GM19468 (cell line): ENCODE data around the gene MYH14.

Experiments
- ATAC-seq: cut with Tn5 transposase; IDR thresholded peaks from one replicate; pipeline ENCODE4 v1.9.1; 2021; ENCODE audit warnings: mild to moderate bottlenecking, moderate library complexity, moderate number of reproducible peaks; ENCODE audit not compliant: unreplicated experiment; ENCODE audit errors: extremely low read depth

The MYH14 gene

DNA sequence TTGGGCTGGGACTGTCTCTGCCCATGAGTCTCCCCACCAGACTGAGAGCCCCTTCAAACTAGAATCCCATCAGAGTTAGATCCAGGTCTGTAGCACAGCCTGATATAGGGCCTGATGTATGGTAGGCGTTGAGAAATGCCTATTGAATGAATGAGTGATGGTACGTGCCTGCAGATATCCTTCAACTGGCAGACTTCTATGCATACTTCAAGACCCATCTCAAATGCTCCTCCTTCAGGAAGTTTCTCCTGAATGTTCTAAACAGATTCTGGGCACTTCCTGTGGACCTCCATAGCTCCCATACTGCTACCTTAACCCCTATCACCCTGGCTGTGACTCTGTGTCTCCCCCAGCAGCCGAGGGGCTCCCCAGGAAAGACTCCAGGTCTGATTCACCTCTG, 77.6 kb downstream of the MYH14 start:
- ATAC-seq, result no peak

- no peak for ATAC-seq
Observed at GRCh38 chr19:50281491-50281890, 78.1 kb downstream of the MYH14 start.

GRCh38 chr19:50285833-50286232, 82.4 kb downstream of the MYH14 start:
- ATAC-seq, result no peak

DNA sequence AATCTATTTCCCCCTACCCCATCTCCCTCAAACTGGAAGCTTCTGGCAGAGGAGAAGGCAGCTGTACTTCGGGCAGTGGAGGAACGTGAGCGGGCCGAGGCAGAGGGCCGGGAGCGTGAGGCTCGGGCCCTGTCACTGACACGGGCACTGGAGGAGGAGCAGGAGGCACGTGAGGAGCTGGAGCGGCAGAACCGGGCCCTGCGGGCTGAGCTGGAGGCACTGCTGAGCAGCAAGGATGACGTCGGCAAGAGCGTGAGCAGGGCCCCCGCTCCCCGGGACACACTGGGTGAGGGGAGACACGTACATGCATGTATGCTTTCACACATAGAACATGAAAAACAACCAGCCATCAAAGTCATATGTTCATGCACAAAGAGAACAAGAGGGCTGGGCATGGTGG, 83.0 kb downstream of the MYH14 start:
- no peak for ATAC-seq

DNA sequence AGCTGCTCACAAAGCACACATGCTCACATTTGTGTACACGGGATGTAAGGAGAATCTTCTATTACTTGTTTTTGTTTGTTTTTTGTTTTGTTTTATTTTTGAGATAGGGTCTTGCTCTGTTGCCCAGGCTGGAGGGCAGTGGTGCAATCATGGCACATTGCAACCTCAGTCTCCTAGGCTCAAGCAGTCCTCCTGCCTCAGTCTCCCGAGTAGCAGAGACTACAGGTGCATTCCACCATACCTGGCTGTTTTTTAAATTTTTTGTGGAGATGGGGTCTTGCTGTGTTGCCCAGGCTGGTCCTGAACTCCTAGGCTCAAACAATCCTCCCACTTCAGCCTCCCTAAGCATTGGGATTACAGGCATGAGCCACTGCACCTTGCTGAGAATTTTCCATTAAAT, 83.9 kb downstream of the MYH14 start:
- ATAC-seq, result no peak

DNA sequence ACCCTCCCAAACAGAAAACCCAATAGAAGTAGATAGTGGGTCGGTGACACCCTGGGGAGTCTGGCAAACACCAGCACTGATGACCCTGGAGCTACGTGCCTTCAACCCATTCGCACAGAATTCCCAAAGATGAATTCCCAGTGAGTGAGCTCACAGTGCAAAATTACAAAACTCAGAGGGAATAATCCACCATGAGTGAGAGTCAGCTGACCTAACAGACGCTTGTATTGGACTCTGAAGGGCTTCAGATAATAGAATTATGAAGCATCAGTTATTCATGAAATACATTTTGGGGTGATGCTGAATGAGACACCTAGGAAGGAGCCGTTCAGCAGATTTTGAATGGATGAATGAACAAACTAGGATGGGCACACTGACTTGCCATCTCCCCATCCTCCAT, 85.5 kb downstream of the MYH14 start:
- no peak for ATAC-seq

DNA sequence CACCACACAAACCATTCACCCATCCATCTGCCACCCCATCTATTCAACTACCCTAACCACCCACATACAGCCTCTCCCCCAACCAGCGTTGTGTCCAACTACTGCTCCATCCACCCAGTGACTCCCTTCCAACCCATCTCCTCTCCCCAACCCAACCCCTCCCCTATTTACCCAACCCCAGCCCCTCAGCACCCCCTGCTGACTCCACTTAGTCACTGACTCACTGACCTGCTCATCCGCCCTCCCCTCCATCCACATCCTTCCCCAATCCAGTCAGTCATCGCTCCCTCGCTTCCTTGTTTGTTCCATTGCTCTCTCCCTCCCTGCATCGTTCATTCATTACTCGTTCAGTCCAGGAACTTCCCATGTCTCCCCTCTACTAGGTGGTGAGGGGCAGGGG, 86.6 kb downstream of the MYH14 start:
- no peak for ATAC-seq

DNA sequence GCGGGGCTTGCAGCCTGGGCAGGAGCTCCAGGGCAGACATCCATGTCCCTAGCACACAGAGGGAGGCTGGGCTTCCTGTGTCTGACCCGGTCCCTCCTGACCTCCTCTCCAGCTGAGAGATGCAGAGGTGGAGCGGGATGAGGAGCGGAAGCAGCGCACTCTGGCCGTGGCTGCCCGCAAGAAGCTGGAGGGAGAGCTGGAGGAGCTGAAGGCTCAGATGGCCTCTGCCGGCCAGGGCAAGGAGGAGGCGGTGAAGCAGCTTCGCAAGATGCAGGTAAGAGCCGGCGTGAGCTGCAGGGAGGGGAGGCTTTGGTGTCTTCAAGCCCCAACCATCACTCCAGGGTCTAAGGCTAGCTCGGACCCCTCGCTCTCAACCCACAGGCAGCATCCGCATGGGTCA, 87.4 kb downstream of the MYH14 start:
- ATAC-seq, result no peak

- ATAC-seq, result no peak
Observed at GRCh38 chr19:50292216-50292827, 88.9 kb downstream of the MYH14 start.

GRCh38 chr19:50293263-50294004, 90.0 kb downstream of the MYH14 start:
- no peak for ATAC-seq

DNA sequence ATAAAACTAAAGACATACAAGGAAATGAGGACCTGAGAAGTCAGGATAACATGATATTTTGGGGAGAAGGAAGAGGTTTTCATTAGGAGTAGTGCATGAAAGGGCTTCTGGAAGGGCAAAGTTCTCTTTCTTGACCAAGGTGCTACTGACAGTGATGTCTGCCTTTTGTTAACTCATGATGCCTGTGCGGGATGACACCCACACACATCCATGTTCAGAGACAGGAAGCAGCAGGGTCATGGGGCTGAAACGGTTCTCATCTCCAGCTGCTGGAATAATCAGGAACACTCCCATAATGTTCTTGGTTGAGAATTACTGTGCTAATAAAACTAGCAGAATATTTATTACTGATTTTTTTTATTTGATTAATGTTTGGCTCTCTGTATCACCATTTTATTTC, 96.6 kb downstream of the MYH14 start:
- ATAC-seq, result no peak

DNA sequence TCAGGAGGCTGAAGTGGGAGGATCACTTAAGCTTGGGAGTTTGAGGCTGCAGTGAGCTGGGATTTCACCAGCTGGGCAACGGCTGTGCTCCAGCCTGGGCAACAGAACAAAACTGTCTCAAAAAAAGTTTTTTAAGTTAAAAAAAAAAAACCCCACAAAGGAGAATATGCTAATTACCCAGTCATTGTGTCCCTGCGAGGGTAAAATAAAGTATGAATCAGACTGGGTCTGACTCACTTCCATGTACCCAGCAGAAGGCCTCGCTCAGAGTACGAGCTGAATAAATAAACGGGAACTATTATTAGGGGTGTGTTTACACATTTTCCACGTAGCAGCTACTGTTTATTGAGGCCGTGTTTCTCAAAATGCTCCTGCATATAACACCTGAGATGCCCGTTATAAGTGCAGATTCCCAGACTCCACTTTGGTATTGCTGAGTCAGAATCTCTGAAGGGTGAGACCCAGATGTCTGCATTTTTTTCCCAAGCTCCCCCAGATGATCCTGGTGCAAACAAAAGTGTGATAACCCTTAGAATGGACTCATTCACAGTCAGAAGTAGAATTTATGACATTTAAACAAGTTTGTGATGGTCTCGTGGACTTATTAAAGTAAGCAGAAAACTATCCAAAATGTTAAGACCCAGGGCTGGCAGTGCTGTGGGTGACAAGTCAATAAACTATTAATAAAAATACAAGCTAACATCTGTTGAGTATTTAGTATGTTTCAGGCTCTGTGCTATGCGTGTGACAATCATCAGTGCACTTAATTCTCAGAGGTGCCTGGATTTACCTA, 97.6 kb downstream of the MYH14 start:
- no peak for ATAC-seq

- no peak for ATAC-seq
Observed at GRCh38 chr19:50301607-50301971, 98.2 kb downstream of the MYH14 start.

DNA sequence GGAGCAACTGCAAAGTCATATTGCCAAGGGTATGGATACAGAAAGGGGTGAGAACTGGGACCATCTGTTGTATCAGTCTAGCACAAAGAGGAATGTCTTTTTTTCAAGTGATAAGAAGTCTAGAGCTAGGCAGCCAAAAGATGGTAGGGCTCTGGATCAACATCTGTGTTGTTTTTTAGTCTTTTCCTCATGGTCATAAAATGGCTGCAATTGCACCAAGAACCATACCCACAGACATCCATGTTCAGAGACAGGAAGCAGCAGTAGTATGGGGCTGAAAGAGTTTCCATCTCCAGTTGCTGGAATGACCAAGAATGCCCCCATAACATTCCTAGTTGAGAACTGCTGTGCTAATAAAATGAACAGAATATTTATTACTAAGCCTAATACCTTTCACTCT, 100.1 kb downstream of the MYH14 start:
- ATAC-seq, result no peak

DNA sequence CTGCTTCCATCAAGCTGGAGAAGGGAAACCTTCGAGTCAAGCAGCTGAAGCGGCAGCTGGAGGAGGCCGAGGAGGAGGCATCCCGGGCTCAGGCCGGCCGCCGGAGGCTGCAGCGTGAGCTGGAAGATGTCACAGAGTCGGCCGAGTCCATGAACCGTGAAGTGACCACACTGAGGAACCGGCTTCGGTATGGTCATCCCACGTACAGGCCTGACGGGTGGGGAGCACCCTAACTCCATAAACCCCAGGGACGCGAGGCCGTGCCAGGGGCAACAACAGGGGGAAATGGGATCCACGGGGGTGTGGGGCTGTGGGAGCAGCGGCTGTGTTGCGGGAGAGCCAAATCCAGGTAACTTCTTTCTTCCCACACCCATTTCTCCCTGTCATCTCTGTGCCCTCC, 105.6 kb downstream of the MYH14 start:
- ATAC-seq, result no peak

DNA sequence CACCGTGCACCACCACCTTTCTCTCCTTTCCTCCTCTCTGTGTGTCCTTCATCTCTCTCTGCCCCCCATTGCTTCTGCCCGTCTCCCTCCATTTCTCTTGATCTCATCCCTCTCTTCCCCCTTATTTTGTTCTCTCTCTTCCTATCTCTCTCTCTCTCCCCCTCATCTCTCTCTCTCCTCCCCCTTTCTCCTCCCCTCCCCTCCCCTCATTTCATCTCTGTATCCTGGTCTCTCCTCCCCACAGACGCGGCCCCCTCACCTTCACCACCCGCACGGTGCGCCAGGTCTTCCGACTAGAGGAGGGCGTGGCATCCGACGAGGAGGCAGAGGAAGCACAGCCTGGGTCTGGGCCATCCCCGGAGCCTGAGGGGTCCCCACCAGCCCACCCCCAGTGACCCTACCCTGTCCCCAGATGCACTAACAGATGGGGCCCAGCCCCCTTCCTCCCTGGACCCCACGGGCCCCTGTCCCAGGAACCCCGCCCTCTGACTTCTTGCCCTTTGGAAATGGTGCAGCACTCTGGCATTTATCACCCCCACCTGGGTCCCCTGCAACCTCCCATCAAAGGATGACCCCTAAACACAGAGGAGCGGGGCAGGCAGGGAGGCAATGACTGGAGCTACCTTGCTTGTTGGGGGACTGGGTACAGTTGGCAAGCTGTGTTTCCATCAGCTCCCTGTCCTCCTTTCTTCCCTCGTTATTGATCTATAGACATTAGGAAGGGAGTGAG, 106.1 kb downstream of the MYH14 start:
- no peak for ATAC-seq

GRCh38 chr19:50310759-50311465, 107.5 kb downstream of the MYH14 start:
- no peak for ATAC-seq

DNA sequence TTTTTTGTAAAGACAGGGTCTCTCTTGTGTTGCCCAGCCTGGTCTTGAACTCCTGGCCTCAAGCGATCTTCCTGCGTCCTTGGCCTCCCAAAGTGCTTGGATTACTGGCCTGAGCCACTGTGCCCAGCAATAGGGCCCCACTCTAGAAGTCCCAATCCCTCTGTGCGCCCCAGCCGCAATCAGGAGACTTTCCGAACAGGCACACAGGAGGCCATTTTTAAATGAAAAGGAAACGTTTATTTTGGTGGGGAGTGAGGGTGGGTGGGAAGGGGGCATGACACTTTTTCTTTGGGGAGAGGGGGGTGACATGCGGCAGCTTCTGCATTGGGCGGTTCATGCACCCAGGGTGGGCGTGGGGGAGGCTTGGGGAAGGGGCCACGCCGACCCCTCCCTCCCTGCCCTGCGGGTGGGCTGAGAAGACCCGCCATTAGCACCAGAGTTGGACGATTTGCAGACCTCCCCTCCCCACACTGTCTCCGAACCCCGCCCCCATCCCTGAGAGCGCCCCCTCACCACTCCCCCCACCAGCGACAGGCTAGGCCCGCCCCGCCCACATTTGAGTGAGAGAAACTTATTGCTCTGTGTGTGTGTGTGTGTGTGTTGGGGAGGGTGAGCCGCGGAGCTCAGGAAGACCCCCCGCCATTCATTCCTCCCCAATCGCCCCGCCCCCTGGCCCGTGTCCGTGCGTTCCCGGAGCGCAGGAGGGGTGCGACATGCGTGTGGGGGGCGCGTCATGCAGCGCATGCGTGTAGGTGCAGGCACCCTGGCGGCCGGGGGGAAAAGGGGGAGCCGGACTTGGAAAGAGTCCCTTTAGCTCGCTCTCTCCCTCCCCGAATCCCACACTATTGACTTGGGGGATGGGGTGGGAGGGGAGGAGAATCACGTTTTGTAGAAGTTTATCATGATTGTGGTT, 108.6 kb downstream of the MYH14 start:
- no peak for ATAC-seq
